Measurements from ENCODE around the gene TCF4.

The TCF4 gene

DNA sequence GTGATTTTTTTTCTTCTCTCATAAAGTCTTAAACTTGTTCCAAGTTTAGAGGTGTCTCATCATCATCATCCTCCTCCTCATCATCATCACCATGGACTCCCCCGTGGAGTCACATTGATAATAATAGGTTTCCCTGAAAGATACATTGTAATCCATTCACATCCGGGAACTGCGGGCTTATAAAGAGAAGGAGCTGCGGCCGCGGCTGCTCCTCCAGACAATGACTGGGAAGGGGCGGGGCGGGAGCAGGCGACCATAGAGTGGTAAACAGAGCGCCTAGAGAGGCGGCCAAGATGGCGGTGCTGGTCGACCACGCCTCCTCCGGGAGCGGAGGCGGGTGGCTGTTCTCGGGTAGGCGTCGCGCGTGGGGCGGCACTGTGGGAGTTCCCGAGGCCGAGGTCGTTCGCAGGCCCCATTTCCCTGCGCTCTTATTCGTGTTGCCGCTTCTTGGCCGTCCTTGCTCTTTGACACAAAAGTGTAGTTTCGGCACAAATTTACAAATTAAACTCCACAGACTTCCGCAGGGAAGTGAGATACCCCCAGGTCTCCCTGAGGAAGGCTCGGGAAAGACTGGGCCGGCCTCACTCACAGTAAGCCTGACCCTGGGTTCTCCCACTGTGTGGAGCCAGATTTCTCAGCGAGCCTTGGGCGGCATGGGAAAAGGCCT is 1.8 kb upstream of the TCF4 start (continued):
- TF ChIP-seq REST (tag by site-specific recombination; IDR thresholded peaks at IDR 0.05), result 0 out of 2 replicates have a peak, but pooled peaks have one; percentile 24
- peak; percentile 45; the same call in 1 of the 2 replicates for TF ChIP-seq ZNF639 (tag by site-specific recombination; IDR thresholded peaks at IDR 0.05)
- TF ChIP-seq ZBTB49 (tag by site-specific recombination; IDR thresholded peaks at IDR 0.05; ENCODE audit: low read depth), result no peak
- TF ChIP-seq HOXC10 (CRISPR knock-in tag; IDR thresholded peaks at IDR 0.05), result no peak
- TF ChIP-seq SP7 (tag by site-specific recombination; IDR thresholded peaks at IDR 0.05), result peak; percentile 84
- TF ChIP-seq ZNF211 (tag by site-specific recombination; IDR thresholded peaks at IDR 0.05; ENCODE audit: low read depth), result no peak
- TF ChIP-seq ZNF626 (tag by site-specific recombination; IDR thresholded peaks at IDR 0.05), result no peak
- no peak for TF ChIP-seq ZNF184 (tag by site-specific recombination; IDR thresholded peaks at IDR 0.05)
- no peak for TF ChIP-seq ZBTB48 (tag by site-specific recombination; IDR thresholded peaks at IDR 0.05)
- TF ChIP-seq ZNF501 (tag by site-specific recombination; IDR thresholded peaks at IDR 0.05), result peak; percentile 97
- no peak for TF ChIP-seq ZNF473 (tag by site-specific recombination; IDR thresholded peaks at IDR 0.05)
- no peak for TF ChIP-seq RBAK (tag by site-specific recombination; IDR thresholded peaks at IDR 0.05)
- peak; percentile 81 for TF ChIP-seq ZNF843 (tag by site-specific recombination; IDR thresholded peaks at IDR 0.05)
- no peak for TF ChIP-seq ZIC2 (tag by site-specific recombination; IDR thresholded peaks at IDR 0.05)
- TF ChIP-seq REPIN1 (tag by site-specific recombination; IDR thresholded peaks at IDR 0.05; ENCODE audit: low read depth), result no peak
- no peak for TF ChIP-seq ZNF571 (tag by site-specific recombination; IDR thresholded peaks at IDR 0.05)
- no peak; the same call in 1 of the 2 replicates for TF ChIP-seq SCRT2 (tag by site-specific recombination; IDR thresholded peaks at IDR 0.05)
- TF ChIP-seq ZNF148 (tag by site-specific recombination; IDR thresholded peaks at IDR 0.05; ENCODE audit: borderline replicate concordance), result no peak
- TF ChIP-seq ZEB2 (tag by site-specific recombination; IDR thresholded peaks at IDR 0.05), result peak; percentile 85
- TF ChIP-seq ZNF513 (tag by site-specific recombination; IDR thresholded peaks at IDR 0.05), result peak; percentile 99
- TF ChIP-seq ZNF837 (tag by site-specific recombination; IDR thresholded peaks at IDR 0.05), result no peak
- no peak for TF ChIP-seq OVOL3 (tag by site-specific recombination; IDR thresholded peaks at IDR 0.05)
- TF ChIP-seq WT1 (tag by site-specific recombination; IDR thresholded peaks at IDR 0.05), result no peak
- TF ChIP-seq ZNF776 (tag by site-specific recombination; IDR thresholded peaks at IDR 0.05; ENCODE audit: borderline replicate concordance), result no peak
- no peak for TF ChIP-seq ZNF133 (tag by site-specific recombination; IDR thresholded peaks at IDR 0.05)
- 0 out of 2 replicates have a peak, but pooled peaks have one; percentile 30 for TF ChIP-seq ZNF24 (tag by site-specific recombination; IDR thresholded peaks at IDR 0.05)
- TF ChIP-seq ZSCAN16 (tag by site-specific recombination; IDR thresholded peaks at IDR 0.05), result no peak
- peak; percentile 43; the same call in 1 of the 2 replicates for TF ChIP-seq ZNF366 (tag by site-specific recombination; conservative IDR thresholded peaks at IDR 0.05)
- no peak for TF ChIP-seq ZNF132 (tag by site-specific recombination; IDR thresholded peaks at IDR 0.05; ENCODE audit: borderline replicate concordance)
- TF ChIP-seq ZNF433 (tag by site-specific recombination; IDR thresholded peaks at IDR 0.05; ENCODE audit: low read depth), result no peak
